Lower leg skin (tissue), 3 donors: Measurements from ENCODE around the gene RNU11.

Source experiments
- CTCF ChIP-seq, 3 donors: fragments of 450-650 bp; IDR thresholded peaks; one replicate each; pipeline ENCODE4 v1.5.1; 2016; ENCODE audit warnings: antibody characterized with exemption in 3 of 3, mild to moderate bottlenecking in 3 of 3, moderate library complexity in 2 of 3
- POLR2A ChIP-seq, 2 donors: fragments of 450-650 bp; IDR thresholded peaks; one replicate each; pipeline ENCODE4 v1.6.1; 2016 to 2017; ENCODE audit warnings: antibody characterized with exemption in 2 of 2, mild to moderate bottlenecking in 1 of 2, moderate library complexity in 1 of 2

DNA sequence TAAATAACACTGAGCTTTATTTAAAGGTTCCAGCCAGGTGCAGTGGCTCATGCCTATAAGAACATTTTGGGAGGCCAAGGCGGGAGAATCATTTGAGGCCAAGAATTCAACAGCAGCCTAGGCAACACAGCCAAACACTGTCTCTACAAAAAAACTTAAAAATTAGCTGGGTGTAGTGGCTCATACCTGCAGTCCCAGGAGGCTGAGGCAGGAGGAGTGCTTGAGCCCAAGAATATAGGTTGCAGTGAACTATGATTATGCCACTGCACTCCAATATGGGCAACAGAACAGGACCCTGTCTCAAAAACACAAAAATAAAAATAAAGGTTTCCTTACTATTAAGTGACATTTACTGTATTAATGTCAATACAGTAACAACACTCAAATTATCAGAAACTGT, 7.6 kb upstream of the RNU11 start:
- no peak for TF ChIP-seq POLR2A (IDR thresholded peaks at IDR 0.05)
- no peak for TF ChIP-seq CTCF (IDR thresholded peaks at IDR 0.05)
